ENCODE data around the gene HIGD1A. TPM values are rescaled to one million over a fixed set of nuclear protein-coding genes. Genes with fewer than 3 reads are reported as not detected.

The HIGD1A gene
- total and polyA plus RNA-seq, 2 of the 8 experiments (the other 6 are each of a cell fraction or from before 2014, with no cell fraction given): 67.3 to 95.4 TPM

GRCh38 chr3:42750834-42751233, 53.5 kb downstream of the HIGD1A start (continued):
- TF ChIP-seq EZH2 (IDR thresholded peaks at IDR 0.05; ENCODE audit: low read depth, low read length, severe bottlenecking) (no peak), BCL11A (IDR thresholded peaks at IDR 0.05; ENCODE audit: low read depth in 2 of 2, low read length in 2 of 2) (no peak), EP300 (IDR thresholded peaks at IDR 0.05; ENCODE audit: borderline replicate concordance in 1 of 2, low read depth in 2 of 2, low read length in 2 of 2) (no peak), KDM4A (IDR thresholded peaks at IDR 0.05; ENCODE audit: low read depth, low read length, severe bottlenecking) (no peak), MAX (IDR thresholded peaks at IDR 0.05) (no peak), CHD1 (IDR thresholded peaks at IDR 0.05; ENCODE audit: low read depth, low read length) (no peak), ASH2L (IDR thresholded peaks at IDR 0.05; ENCODE audit: low read length) (no peak)

All from H1 (cell line).